HG03097 (cell line): ENCODE measurements around the gene VGLL1.
A peak's percentile ranks its signal among the peaks of the same experiment; 100 is the strongest.

Experiments used
- ATAC-seq: cut with Tn5 transposase; IDR thresholded peaks from one replicate; pipeline ENCODE4 v1.9.1; 2021; ENCODE audit not compliant: unreplicated experiment, low FRiP score

VGLL1 gene

DNA sequence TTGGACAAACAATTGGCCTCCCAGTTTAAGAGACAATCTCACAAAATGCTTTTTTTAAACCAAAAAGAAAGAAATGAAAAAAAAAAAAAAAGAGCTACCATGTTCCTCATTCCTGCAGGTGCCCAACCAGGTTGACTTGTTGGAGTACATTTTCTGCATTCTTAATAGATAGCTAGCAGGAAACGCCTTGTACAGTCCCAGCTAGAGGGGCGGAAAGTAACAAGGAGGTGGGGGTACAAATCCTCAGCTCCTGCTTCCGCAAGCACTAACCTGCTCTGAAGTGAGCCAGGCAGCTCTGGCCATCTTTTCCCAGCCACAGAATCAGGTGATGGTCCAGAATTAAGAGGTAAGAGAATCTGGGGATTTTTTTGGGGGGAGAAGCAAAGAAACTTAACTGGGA, at the start of gene VGLL1:
VGLL1 (plus strand) TSS at position 265 of the 400 bp plus-strand sequence. CDS start 3,806 bp downstream, outside the sequence.
- no peak for ATAC-seq

DNA sequence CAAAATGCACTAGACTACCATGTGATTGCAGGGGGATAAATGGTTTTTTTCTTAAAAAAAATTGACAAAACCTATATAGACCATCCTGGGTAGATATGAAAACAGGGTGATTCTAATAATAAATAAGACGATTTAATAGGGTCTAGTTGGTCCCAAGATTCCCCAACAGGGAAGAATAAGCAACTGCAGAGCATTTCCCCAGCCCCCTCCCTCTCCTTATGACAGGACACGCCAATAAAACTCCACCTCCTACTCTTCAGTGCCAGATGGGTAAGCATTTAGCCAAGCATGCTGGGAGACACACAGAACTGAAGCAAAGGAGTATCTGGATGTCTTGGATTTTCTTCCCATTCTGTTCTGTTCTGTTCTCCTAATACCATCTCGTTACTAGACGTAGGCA, 44.4 kb upstream of the VGLL1 start, which contains the start of gene BRS3:
BRS3 (plus strand) TSS at position 301 of the 400 bp plus-strand sequence. CDS start 168 bp downstream, outside the sequence.
- no peak for ATAC-seq

- ATAC-seq, result no peak
Observed at GRCh38 chrX:136488706-136489105, 43.3 kb upstream of the VGLL1 start.

DNA sequence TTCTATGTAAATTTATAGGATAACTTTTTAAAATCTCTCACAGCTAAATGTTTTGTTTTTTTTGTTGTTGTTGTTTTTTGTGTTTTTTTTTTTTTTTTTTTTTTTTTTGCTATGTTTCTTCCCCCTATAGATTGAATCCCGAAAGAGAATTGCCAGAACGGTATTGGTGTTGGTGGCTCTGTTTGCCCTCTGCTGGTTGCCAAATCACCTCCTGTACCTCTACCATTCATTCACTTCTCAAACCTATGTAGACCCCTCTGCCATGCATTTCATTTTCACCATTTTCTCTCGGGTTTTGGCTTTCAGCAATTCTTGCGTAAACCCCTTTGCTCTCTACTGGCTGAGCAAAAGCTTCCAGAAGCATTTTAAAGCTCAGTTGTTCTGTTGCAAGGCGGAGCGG, 40.2 kb upstream of the VGLL1 start:
- ATAC-seq, result no peak

DNA sequence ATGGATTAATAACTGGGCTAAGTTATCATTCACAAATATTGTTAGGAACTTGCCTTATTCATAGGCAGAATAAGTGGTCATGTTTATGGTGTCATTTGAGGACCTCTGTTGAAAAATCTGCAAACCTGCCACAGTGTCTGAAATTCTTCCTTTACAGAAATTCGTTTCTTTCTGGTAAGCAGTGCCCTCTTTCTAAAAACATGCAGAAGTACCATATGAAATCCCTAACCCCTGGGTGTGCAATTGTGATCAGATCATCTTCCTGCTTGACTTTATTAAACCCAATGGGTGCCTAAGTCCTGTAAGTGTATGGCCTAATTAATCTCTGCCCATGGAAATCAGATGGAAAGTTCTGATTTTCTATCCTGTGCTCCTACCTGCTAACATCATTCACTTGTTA, 39.0 kb upstream of the VGLL1 start:
- no peak for ATAC-seq

DNA sequence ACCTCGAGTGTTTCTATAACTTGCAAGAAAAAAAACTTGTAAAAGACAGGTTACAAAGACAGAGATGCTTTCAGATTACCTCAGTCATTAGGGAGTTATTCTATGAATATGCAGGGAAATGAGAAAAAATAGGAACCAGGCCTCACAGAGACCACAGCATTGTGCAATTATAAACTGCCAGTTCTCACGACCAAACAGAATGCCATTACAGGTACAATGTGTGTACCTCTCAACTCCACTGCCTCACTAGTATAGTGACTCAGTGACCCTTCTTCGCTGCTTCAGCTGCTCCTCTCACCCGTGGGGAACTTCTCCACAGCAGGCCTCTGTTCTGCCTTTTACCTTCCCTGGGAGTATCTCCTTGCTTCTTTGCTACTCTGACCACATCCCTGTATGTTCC, 37.0 kb upstream of the VGLL1 start:
- no peak for ATAC-seq

GRCh38 chrX:136496186-136496763, 35.7 kb upstream of the VGLL1 start:
- ATAC-seq, result no peak

DNA sequence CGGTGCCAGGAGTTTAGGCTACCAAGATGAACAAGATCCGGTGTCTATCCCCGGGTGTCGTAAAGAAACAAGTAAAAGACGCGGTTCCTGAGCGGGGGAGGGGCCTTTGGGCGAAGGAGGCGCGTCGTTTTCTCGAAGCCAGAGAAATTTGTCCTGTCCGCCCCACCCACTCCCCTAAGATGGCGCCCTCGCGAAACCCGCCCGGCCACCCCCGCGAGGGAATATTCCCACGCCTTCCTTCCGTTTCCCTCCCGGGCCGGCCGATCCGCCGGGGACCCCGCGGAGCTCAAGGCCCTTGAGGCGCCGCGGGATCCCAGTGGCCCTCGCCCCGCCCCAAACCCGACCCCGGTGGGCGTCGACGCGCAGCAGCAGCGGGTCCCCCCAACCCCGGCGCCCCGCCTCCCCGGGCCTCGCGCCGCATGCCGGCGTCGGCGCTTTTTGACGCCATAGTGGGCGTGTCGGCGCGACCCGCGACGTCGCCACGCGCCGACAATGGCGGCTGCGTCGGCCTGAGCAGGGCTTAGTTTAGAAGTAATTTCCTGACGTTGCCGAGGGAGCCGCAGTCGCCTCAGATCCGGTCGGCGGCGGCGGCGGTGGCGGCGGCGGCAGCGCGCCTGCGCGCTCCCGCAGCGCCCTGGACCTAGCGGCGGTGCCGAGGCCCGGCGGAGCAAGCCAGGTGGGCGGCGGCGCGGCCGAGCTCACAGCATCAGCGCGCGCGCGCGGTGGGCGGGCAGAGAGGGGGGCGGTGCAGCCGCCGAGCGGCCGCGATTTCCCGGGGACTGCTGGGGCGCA, 35.1 kb upstream of the VGLL1 start:
- ATAC-seq, result peak; percentile 86

- ATAC-seq, result peak; percentile 18
Observed at GRCh38 chrX:136497556-136498052, 34.4 kb upstream of the VGLL1 start, which contains the start of gene HTATSF1. Gene HTATSF1, plus strand, starts transcription at chrX:136497592. Its CDS starts 93 bp downstream, at chrX:136497685.

GRCh38 chrX:136519069-136519468, 12.9 kb upstream of the VGLL1 start:
- no peak for ATAC-seq

GRCh38 chrX:136523770-136524169, 8.2 kb upstream of the VGLL1 start:
- no peak for ATAC-seq

DNA sequence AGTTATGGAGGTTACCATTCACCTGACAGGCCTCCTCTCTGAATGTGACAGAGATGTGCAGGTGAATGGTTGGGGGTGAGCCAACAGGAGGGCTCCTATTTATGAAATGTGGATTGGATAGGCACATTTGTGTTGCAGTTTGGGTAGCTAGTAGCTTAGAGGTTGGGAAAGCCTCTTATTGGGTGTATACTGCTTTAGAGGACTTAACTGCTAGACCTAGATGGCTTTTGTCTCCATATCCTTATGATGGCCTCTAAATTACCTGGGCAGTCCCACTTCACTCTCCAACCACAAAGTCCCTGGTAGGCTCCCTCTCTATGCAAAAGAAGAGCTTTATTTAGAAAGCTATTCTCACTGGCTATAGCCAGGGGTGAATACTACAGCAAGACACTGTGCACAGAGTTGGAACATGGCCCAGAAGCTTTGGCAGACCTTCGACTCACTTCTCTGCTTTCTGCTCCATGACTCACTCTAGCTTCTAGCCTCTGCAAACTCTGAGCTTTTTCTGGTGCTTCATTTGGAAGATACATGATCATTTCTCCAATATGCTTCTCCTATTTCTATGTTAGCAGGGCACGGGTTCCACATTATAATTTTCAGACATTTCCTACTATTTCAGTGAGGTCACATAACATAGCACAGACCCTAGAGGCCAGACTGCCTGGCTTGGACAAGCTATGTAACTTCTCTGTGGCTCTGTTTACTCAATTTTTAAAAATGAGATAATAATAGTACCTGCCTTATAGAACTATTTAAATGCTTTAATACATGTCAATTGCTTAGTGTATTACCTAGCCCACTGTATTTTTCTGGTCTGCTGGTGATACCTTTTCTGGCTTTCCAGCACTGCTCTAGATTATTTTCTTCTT, 6.0 kb upstream of the VGLL1 start:
- no peak for ATAC-seq

DNA sequence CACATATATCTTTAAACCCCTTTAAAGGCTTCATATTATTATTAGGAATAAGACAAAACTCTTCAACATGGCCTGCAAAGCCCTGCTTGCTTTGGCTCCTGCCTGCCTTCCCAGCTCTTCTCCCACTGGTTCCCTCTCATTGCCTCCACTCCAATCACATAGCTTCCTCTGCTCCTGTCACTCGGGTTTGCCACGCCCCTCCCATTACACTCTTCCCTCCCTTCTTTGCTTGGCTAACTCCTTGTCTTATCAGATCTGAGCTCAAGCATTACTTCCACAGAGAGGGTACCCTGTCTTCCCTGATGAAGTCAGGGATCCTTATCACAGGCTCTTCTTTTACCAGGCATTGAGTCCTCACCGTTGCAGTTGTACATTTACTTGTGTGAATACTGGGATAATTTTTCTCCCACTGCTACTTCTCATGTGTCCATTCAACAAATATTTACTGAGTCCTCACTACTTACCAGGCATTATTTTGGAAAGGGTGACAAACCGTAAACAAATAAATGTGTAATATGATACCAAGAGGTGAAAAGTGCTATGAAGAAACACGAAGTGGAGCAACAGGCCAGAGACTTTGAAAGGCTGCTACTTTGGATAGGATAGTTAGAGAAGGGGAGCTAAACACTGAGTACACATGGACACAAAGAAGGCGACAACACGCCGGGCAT, 3.2 kb upstream of the VGLL1 start:
- ATAC-seq, result no peak

GRCh38 chrX:136529795-136530194, 2.2 kb upstream of the VGLL1 start:
- no peak for ATAC-seq

DNA sequence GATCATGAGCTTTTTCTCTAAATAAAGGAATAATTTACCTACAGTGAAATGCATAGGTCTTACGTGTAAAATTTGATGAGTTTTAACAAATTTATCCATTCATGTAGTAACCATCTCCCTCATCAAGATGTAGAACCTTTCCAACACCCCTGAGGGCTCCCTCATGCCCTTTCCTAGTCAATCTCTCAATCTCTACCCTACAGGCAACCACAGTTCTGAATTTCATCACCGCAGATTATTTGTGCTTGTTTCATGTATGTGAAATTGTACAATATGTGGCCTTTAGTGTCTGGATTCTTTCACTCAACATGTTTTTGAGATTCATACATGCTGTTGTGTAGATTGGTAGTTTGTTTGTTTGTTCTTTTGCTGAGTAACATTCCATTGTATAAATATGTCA, 2.1 kb downstream of the VGLL1 start:
- ATAC-seq, result no peak

DNA sequence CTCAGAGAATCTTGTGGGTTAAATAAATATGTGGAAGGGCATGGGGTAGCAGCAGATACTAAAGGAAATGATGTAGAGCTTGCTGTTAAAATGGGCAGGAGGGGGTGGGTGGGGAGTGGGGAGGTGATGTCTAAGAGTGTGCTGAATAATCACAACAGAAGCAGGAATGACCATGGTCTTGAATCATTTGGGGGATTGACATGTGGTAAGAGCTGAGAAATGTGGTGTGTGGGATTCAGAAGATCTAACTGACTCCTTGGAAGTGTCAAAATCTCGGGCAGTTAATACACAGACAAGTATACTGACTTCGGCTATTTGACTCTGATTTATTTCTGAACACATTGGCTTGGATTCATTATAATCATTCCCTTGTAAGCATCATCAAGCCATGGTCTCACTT, 6.8 kb downstream of the VGLL1 start:
- ATAC-seq, result no peak

- no peak for ATAC-seq
Observed at GRCh38 chrX:136540226-136540625, 8.2 kb downstream of the VGLL1 start.

DNA sequence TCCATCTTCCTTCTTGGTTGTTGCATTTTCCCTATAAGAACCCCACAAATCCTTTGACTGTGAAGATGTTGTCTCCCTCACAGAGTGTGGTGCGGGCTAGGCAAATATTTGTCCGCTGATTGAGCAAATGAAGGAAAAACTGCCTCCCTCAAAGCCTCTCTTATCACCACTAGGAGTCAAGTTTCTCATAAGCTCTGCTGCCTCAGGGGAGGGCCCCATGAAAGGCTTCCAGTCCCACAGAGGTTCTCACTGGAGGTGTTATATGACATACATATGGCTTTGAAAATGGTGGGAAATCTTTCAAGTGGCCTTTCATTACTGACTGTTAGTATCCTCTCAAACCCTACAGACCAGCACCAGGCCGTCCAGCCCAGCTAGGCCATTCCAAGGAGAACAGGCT, 9.3 kb downstream of the VGLL1 start:
- no peak for ATAC-seq

DNA sequence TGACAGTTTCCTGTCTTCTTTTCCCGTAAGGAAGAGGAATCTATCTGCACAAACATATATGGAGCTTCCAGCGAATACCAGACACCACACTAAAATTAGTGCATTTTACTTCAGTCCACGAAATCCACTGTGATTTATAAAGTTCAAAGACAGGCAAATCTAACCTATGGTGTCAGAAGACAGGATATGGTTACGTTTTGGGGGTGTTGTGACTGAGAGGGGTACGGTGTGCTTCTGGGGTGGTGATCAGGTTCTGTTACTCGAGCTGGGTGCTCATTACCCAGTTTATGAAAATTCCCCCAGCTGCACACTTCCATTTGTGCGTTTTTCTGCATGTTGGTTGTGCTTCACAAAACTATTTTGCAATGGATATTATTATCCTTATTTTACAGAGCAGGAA, 10.3 kb downstream of the VGLL1 start:
- no peak for ATAC-seq

DNA sequence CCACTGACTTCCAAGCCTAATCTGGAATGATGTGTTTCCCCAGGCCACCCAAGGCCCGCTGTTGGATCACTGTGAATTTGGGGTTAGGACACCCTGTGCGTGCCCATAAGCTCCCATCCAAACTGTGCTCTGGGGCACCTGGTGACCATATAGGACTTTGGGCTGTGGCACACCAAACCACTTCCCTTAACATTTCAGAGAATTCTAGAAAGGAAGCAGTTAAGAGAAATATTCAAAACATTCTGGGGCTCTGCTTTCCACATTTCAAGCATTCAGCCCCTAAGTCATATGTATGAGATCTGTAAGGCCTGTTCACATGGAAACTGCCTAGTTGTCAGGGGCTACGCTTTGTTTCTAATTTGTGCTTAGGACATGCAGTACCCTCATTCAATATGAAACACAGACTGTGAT, 14.4 kb downstream of the VGLL1 start:
- no peak for ATAC-seq
